Measurements from ENCODE around the gene RPS15.

RPS15 gene

GRCh38 chr19:1421218-1421957, 16.8 kb upstream of the RPS15 start:
- no peaks in the 10 kb centered on the region for H3K9me3 ChIP-seq
- H3K36me3 ChIP-seq = peaks cover 82% of the 10 kb centered on the region
- no peak overlapping the region for H3K4me3 ChIP-seq (ENCODE audit: low read depth in 1 of 2, low read length in 1 of 2)
- H3K4me1 ChIP-seq (ENCODE audit: control insufficient read depth in 1 of 2, insufficient read depth in 1 of 2, low read depth in 1 of 2, low read length in 1 of 2) = peaks cover 9 to 19% of the 10 kb centered on the region in 2 experiments
- no peak overlapping the region for H3K27ac ChIP-seq
- TF ChIP-seq, protein P1, sequence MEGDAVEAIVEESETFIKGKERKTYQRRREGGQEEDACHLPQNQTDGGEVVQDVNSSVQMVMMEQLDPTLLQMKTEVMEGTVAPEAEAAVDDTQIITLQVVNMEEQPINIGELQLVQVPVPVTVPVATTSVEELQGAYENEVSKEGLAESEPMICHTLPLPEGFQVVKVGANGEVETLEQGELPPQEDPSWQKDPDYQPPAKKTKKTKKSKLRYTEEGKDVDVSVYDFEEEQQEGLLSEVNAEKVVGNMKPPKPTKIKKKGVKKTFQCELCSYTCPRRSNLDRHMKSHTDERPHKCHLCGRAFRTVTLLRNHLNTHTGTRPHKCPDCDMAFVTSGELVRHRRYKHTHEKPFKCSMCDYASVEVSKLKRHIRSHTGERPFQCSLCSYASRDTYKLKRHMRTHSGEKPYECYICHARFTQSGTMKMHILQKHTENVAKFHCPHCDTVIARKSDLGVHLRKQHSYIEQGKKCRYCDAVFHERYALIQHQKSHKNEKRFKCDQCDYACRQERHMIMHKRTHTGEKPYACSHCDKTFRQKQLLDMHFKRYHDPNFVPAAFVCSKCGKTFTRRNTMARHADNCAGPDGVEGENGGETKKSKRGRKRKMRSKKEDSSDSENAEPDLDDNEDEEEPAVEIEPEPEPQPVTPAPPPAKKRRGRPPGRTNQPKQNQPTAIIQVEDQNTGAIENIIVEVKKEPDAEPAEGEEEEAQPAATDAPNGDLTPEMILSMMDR (IDR thresholded peaks at IDR 0.05) = no peak
- no peaks in the 10 kb centered on the region for H3K27me3 ChIP-seq

- H3K9me3 ChIP-seq = no peaks in the 10 kb centered on the region
- TF ChIP-seq, protein P1 (IDR thresholded peaks at IDR 0.05) = no peak
- no peak overlapping the region for H3K27ac ChIP-seq
- peaks cover 88% of the 10 kb centered on the region for H3K36me3 ChIP-seq
- peaks cover 9 to 19% of the 10 kb centered on the region in 2 experiments for H3K4me1 ChIP-seq (ENCODE audit: control insufficient read depth in 1 of 2, insufficient read depth in 1 of 2, low read depth in 1 of 2, low read length in 1 of 2)
- no peak overlapping the region for H3K4me3 ChIP-seq (ENCODE audit: low read depth in 1 of 2, low read length in 1 of 2)
- H3K27me3 ChIP-seq = no peaks in the 10 kb centered on the region
Measured at GRCh38 chr19:1421958-1422305, 16.3 kb upstream of the RPS15 start.

DNA sequence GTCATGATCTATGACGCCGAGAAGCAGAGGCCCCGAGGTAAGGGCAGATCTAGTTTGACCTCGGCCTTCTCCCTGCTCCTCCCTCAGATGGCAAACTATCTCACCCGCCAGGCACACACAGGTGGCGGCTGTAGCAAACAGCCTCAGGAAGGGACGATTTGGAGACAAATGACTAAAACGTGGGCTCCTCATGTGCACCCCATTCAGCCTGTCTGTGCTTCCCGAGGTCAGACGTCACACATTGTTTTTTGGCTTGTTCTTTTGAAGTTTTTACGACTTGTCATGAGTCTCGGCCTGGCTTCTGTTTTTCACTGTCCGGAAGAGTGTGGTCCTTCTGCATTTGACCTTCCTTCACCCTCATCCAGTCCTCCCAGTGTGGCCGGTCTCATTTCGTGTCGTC, 15.8 kb upstream of the RPS15 start:
- TF ChIP-seq, protein P1 (IDR thresholded peaks at IDR 0.05) = no peak
- Histone ChIP-seq H3K9me3 (no peaks in the 10 kb centered on the region), H3K4me3 (ENCODE audit: low read depth in 1 of 2, low read length in 1 of 2) (no peak overlapping the region), H3K4me1 (ENCODE audit: control insufficient read depth in 1 of 2, insufficient read depth in 1 of 2, low read depth in 1 of 2, low read length in 1 of 2) (peaks cover 9 to 19% of the 10 kb centered on the region in 2 experiments), H3K27me3 (no peaks in the 10 kb centered on the region), H3K36me3 (peaks cover 89% of the 10 kb centered on the region), H3K27ac (no peak overlapping the region)

DNA sequence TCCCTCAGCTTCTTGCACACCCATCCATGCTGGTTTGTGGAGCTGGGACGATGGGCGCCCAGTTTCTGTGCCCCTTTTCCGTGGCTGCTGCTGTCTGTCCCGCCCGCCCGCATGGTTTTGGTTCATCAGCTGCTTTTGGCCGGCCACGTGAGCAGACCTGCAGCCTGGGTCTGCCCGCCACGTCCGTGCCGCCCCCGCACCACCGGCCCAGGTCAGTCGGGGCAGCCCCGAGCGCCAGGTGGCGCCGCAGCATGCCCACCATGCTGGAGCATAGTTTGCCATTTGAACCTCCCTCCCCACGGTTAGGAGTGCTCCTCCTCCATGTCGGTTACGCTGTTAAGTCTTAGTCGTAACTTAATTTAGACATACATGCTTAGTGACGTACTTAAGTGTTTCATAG, 15.3 kb upstream of the RPS15 start:
- H3K9me3 ChIP-seq = no peaks in the 10 kb centered on the region
- no peak overlapping the region for H3K4me3 ChIP-seq (ENCODE audit: low read depth in 1 of 2, low read length in 1 of 2)
- peaks cover 87% of the 10 kb centered on the region for H3K36me3 ChIP-seq
- peaks cover 9 to 19% of the 10 kb centered on the region in 2 experiments for H3K4me1 ChIP-seq (ENCODE audit: control insufficient read depth in 1 of 2, insufficient read depth in 1 of 2, low read depth in 1 of 2, low read length in 1 of 2)
- TF ChIP-seq, protein P1 (IDR thresholded peaks at IDR 0.05) = no peak
- no peaks in the 10 kb centered on the region for H3K27me3 ChIP-seq
- H3K27ac ChIP-seq = no peak overlapping the region

GRCh38 chr19:1423436-1424191, 14.6 kb upstream of the RPS15 start:
- Histone ChIP-seq H3K27me3 (no peaks in the 10 kb centered on the region), H3K36me3 (peaks cover 87% of the 10 kb centered on the region), H3K4me1 (ENCODE audit: control insufficient read depth in 1 of 2, insufficient read depth in 1 of 2, low read depth in 1 of 2, low read length in 1 of 2) (peaks cover 9 to 19% of the 10 kb centered on the region in 2 experiments), H3K27ac (no peak overlapping the region), H3K9me3 (no peaks in the 10 kb centered on the region), H3K4me3 (ENCODE audit: low read depth in 1 of 2, low read length in 1 of 2) (no peak overlapping the region)
- TF ChIP-seq, protein P1 (IDR thresholded peaks at IDR 0.05) = no peak

All from neutrophil (primary cell).